ENCODE measurements around the gene CCT3.

The CCT3 gene

DNA sequence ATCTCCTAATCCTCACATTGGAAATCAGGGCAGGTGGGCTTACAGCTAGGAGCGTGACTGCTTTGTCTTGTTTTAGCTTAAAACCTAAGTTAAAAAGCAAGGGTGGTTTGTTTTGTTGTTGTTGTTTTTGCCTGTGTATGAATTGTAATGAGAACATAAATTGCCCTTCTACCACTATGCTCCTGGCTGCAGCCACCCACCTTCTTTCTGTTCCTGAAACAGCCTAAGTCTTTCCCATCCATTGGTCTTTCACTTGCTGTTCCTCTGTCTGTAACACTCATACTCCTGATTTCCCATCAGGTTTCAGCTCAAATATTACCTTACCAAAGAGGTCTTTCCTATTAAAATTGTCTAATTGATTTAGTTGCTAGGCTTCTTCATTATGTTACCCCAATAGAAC, 54.6 kb downstream of the CCT3 start:
- POLR2A ChIA-PET: interaction anchor here (0.5 to 1.9 kb wide), 6 partner anchors 8 to 156 kb away, joined by 3 to 8 read pairs (median 5); partner anchors contain the start of gene GLMP
- no peak for DNase-seq (ENCODE audit: low read depth, low spot score)
- TF ChIP-seq, protein P1, sequence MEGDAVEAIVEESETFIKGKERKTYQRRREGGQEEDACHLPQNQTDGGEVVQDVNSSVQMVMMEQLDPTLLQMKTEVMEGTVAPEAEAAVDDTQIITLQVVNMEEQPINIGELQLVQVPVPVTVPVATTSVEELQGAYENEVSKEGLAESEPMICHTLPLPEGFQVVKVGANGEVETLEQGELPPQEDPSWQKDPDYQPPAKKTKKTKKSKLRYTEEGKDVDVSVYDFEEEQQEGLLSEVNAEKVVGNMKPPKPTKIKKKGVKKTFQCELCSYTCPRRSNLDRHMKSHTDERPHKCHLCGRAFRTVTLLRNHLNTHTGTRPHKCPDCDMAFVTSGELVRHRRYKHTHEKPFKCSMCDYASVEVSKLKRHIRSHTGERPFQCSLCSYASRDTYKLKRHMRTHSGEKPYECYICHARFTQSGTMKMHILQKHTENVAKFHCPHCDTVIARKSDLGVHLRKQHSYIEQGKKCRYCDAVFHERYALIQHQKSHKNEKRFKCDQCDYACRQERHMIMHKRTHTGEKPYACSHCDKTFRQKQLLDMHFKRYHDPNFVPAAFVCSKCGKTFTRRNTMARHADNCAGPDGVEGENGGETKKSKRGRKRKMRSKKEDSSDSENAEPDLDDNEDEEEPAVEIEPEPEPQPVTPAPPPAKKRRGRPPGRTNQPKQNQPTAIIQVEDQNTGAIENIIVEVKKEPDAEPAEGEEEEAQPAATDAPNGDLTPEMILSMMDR (IDR thresholded peaks at IDR 0.05; ENCODE audit: insufficient read depth, low read length, missing control alignments): no peak
- CTCF ChIA-PET: interaction anchor here (0.9 to 3.3 kb wide), 9 partner anchors 11 to 187 kb away, joined by 3 to 13 read pairs (median 4); no protein-coding TSS in a partner anchor
- peak overlapping the region; percentile 86 for H3K4me3 ChIP-seq (ENCODE audit: low read depth, low read length)

DNA sequence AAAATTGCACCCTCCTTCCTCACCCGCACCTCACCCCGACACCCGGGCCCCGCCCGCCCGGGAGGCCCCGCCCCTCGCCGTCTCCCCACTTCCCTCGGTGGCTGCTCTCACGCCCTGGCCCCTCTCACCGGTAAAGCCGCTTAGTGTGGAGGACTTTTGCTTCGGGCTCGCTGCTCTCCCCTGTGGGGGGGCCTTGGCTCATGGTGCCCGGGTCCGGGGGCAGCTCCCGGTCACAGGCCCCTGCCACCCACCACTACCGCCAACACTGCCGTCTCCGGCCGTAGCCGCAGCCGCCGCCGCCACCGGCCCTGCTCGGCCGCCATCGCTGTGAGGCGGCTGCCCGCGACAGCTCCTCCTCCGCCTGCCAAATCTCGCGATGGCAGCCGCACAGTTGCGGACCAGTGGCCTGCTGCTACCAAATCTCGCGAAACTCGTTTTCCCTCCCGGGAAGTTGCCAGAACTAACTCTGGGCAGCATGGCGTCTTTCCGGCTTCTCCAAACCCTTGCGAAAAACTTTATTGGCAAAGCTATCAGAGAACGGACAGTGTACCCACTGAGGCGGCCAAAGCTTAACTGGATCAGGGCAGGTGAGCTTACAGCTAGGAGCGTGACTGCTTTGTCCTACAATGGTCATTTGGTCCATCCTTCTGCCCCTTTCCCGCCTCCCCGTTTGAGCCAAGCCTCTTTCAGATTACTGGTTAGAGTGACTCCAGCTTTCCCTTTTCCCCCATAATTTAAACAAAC, 55.4 kb downstream of the CCT3 start, which contains the start of gene SMG5:
TSS of gene SMG5 (minus strand) at position 347 of the 744 bp plus-strand sequence. CDS start at position 202, 145 bp downstream.
- CTCF ChIA-PET: interaction anchor here (0.7 to 3.3 kb wide), 14 partner anchors 10 to 192 kb away, joined by 3 to 18 read pairs (median 6); partner anchors contain the start of gene GLMP
- peak within 1 kb of the TSS; percentile 86 for H3K4me3 ChIP-seq (ENCODE audit: low read depth, low read length)
- POLR2A ChIA-PET: interaction anchor here (0.7 to 1.9 kb wide), 7 partner anchors 9 to 155 kb away, joined by 3 to 8 read pairs (median 3); partner anchors contain the start of gene GLMP
- DNase-seq (ENCODE audit: low read depth, low spot score): peak; percentile 93
- TF ChIP-seq, protein P1 (IDR thresholded peaks at IDR 0.05; ENCODE audit: insufficient read depth, low read length, missing control alignments): no peak

DNA sequence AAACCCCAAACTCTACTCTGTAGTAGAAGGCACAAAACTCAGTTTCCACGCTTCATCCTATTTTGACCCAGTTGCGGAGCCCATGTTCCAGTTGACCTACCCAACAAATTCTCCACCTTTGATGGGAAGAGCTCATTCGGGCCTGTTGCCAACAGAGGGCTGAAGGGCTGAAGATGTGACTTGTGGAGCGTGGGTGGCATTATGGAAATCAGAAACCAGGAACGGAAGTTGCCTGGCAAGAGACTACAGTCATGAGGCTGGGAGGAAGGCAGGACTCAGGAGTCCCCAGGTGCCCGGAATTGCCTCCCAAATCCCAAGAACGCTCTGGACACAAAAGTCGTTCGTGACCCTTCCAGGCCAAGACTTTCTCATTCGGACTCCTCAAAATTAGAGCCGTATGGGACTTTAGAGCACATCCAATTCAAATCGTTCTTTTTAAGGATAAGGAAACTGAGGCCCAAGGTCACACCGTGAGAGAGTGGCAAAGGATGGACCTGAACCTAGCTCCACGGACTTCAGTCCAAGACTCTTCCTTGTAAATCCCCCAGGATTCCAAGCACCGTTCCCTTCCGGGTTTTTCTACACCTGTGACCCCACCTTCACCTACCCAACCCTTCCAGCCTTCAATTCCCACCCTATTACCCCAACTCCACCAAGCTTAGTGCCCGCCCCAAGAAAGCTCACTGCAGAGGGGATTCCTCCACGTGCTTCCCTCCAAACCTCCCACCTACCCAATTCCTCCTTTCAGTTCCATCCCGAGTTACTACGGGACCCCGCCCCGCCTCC, 56.2 kb downstream of the CCT3 start:
- TF ChIP-seq, protein P1 (IDR thresholded peaks at IDR 0.05; ENCODE audit: insufficient read depth, low read length, missing control alignments): no peak
- DNase-seq (ENCODE audit: low read depth, low spot score): no peak
- POLR2A ChIA-PET: interaction anchor here (1.3 to 1.8 kb wide), 4 partner anchors 8 to 138 kb away, joined by 3 to 8 read pairs (median 5); no protein-coding TSS in a partner anchor
- CTCF ChIA-PET: interaction anchor here (1.3 to 3.3 kb wide), 7 partner anchors 10 to 191 kb away, joined by 5 to 18 read pairs (median 8); partner anchors contain the start of gene GLMP
- H3K4me3 ChIP-seq (ENCODE audit: low read depth, low read length): peak overlapping the region; percentile 86

DNA sequence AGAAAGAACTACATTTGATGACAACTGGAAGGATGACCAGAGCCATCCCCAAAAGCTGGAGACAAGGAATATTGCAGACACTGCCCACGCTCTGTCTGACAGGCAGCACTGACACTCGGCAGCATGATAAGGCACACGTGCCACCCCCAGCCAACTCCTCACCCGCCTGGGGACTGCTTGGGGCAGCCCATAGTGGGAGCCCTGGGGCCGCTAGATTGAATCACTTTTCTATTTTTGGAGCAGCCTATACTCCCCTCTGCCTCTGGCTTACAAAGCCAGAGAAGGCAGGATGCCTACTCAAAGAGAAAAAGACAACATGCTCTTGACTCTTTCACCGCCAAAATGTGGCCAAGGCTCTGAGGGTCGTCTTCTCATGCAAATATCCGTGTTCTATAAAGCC, 56.8 kb downstream of the CCT3 start:
- H3K4me3 ChIP-seq (ENCODE audit: low read depth, low read length): peak overlapping the region; percentile 86
- CTCF ChIA-PET: interaction anchor here (1.2 to 3.3 kb wide), 8 partner anchors 9 to 191 kb away, joined by 3 to 18 read pairs (median 7); partner anchors contain the start of gene GLMP
- POLR2A ChIA-PET: interaction anchor here (1.3 kb wide), 1 partner anchor 9 kb away, joined by 3 read pairs; no protein-coding TSS in a partner anchor
- no peak for DNase-seq (ENCODE audit: low read depth, low spot score)
- TF ChIP-seq, protein P1 (IDR thresholded peaks at IDR 0.05; ENCODE audit: insufficient read depth, low read length, missing control alignments): peak; percentile 2

DNA sequence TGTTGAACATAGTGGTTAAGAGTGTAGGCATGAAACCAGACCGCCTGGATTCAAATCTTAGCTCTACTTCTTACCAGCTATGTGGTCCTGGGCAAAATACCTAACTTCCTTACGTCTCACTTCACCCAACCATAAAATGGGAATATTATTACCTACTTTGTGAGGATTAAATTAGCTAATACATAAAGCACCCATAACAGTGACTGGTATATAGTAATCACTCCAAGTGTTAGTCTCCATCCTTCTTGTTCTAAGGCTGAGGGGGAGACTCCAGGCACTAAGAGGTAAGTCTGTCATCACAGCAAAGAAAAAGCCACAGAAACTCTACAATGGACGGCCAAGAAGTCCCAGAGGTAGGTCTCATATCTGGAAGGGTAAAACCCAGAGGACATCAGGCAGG, 58.3 kb downstream of the CCT3 start:
- POLR2A ChIA-PET: interaction anchor here (1.4 kb wide), 1 partner anchor 17 kb away, joined by 3 read pairs; no protein-coding TSS in a partner anchor
- CTCF ChIA-PET: interaction anchor here (0.9 to 2.4 kb wide), 7 partner anchors 9 to 183 kb away, joined by 3 to 9 read pairs (median 4); no protein-coding TSS in a partner anchor

More for the DNA sequence above, 58.3 kb downstream of the CCT3 start:
- no peak overlapping the region for H3K4me3 ChIP-seq (ENCODE audit: low read depth, low read length)
- DNase-seq (ENCODE audit: low read depth, low spot score): no peak
- TF ChIP-seq, protein P1 (IDR thresholded peaks at IDR 0.05; ENCODE audit: insufficient read depth, low read length, missing control alignments): no peak
